GDM1 (cell line): ENCODE results near the gene SLC13A2.
"Not testable (repeated sequence)": the region's sequence is repeated elsewhere in the genome, so short reads cannot be mapped to it uniquely, and the experiment has no call there.

Experiments
- DNase-seq: peaks from one replicate; lab custom pipeline; 2025; lab: John Stamatoyannopoulos, UW

Gene SLC13A2, protein sequence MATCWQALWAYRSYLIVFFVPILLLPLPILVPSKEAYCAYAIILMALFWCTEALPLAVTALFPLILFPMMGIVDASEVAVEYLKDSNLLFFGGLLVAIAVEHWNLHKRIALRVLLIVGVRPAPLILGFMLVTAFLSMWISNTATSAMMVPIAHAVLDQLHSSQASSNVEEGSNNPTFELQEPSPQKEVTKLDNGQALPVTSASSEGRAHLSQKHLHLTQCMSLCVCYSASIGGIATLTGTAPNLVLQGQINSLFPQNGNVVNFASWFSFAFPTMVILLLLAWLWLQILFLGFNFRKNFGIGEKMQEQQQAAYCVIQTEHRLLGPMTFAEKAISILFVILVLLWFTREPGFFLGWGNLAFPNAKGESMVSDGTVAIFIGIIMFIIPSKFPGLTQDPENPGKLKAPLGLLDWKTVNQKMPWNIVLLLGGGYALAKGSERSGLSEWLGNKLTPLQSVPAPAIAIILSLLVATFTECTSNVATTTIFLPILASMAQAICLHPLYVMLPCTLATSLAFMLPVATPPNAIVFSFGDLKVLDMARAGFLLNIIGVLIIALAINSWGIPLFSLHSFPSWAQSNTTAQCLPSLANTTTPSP

DNA sequence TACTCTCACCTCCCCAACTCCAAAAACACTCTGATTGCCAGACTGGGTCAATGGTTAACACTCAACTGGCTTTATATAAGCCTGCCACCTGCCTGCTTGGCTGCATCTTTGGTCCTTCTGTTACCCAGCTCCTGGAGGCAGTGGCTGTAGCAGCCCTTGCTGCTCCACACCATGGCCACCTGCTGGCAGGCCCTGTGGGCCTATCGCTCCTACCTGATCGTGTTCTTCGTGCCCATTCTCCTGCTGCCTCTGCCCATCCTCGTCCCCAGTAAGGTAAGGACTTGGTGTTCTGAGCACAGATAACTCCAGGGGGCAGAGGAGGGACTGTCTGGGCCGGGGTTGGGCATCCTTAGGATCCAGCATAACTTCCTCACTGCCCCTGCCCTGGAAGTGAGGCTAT is at the start of gene SLC13A2:
Gene SLC13A2 (plus strand): TSS at position 103 of the 400 bp plus-strand sequence. CDS start 69 bp downstream, at position 172.
- no peak for DNase-seq

DNA sequence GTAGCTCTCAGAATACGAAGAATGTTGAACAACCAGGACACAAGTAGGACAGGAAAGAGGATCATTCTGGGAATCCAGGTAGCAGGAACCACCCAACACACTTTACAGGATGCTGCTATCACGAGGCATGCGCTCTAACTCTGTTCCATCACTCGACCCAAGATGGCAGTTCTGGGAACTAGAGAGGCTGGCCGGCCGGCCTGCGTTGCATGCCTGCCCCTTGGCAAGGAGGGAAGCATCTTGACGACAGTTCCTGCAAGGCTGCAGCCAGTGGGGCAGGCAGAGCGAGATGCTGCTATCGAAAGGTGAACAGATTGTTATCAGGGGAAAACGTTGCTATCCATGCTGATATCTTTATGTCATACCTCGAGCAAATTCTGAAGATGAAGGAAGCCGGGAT is 48.2 kb upstream of the SLC13A2 start:
- DNase-seq = no peak

DNA sequence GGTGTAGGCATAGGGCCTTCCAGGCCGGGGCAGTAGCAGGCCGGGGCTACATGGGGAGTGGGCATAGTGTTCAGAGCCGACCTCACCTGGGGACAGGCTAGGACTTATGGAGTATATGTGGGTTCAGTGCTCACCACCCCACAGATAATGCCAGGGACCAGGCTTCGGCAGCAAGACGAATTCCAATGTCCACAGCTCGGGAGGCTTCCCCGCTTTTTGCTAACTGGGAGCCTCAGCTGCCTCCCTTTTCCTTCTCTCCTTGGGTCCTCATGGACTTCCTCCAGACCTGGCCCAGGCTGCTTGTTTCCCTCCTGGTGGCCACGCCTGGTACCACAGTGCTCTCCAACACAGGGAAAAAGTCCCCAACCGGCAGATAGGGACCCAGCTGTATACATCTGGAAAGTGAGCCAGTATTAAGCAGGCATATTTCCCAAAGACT is 47.3 kb upstream of the SLC13A2 start:
- DNase-seq = no peak

DNA sequence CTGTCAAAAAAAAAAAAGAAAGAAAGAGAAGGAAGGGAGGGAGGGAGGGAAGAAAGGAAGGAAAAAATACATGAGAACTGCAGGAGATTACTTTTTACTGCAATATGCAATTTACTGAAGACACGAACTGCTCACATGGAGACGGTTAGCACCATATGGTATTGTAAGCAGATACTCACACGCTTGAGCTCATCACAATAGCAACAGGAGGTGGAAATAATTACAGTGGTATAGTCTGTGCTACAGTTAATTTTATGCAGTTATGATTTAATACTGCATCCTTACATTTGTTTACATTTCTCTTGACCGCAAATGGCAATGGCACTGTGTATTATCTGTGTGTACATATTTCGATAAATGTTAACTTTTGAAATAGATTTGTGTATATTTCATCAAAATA is 46.1 kb upstream of the SLC13A2 start:
- no peak for DNase-seq

DNA sequence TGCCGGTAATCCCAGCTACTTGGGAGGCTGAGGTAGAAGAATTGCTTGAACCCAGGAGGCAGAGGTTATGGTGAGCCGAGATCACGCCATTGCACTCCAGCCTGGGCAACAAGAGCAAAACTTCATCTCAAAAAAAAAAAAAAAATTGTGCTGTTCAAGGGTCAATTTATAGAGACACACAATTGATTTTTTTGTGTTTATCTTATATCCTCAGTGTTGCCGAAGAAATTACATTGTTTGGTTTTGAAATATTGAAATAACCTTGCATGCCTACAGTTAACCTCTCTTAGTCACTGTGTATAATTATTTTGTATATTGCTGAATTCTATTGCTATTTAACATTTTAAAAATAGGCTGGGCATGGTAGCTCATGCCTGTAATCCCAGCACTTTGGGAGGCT is 45.5 kb upstream of the SLC13A2 start:
- not testable (repeated sequence) for DNase-seq

DNA sequence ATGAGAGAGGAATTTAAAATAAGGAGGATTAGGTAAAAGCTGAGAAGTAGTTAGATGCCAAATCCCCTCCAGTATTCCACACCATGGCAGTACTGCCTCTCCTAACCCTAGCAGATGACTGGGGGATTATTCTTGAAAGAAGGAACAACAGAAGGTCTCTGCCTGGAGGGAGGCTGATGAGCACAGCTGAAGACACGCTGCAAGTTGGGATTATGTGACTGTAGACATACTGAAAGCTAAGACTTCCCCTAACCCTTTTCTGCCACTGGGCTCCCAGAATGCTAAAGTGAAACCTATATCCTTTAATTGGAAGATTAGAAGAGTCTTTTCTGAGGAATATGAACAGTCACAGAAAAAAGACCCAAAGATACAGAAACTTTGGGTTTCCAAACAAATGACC is 39.7 kb upstream of the SLC13A2 start:
- no peak for DNase-seq

DNA sequence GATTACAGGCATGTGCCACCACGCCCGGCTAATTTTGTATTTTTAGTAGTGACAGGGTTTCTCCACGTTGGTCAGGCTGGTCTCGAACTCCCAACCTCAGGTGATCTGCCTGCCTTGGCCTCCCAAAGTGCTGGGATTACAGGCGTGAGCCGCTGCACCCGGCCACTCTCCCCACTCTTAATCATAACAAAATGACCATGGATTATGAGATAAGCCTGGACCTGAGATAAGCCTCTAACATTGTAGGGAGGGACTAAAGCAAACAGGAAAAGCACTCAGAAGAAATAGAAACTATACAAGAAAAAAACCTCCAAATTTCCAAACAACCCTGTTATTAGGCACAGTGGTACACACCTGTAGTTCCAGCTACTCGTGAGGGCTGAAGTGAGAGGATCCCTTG is 39.1 kb upstream of the SLC13A2 start:
- DNase-seq = not testable (repeated sequence)

DNA sequence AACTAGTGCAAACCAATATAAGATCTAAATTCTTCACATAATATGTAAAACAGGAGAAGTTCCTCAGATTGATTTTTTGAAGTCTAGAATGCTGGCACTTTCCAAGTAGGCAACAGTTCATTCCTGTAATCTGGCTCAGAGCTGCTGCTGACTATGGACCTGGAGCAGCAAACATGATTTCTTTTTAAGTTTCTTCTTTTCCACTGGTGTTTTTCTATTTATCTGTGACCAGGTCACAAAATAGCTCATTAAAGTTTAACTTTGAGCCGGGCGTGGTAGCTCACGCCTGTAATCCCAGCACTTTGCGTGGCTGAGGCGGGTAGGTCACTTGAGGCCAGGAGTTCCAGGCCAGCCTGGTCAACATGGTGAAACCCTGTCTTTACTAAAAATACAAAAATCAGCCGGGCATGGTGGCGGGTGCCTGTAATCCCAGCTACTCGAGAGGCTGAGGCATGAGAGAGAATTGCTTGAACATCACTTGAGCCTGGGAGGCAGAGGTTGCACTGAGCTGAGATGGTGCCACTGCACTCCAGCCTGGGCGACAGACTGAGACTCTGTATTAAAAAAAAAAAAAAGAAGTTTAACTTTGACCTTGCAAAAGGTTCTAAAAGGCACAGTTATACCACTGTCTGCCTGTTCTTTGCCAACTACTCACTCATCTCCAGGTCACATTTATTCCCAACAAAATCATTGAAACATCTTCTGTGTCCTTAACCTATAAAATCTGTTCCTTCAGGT is 29.4 kb upstream of the SLC13A2 start:
- no peak for DNase-seq

DNA sequence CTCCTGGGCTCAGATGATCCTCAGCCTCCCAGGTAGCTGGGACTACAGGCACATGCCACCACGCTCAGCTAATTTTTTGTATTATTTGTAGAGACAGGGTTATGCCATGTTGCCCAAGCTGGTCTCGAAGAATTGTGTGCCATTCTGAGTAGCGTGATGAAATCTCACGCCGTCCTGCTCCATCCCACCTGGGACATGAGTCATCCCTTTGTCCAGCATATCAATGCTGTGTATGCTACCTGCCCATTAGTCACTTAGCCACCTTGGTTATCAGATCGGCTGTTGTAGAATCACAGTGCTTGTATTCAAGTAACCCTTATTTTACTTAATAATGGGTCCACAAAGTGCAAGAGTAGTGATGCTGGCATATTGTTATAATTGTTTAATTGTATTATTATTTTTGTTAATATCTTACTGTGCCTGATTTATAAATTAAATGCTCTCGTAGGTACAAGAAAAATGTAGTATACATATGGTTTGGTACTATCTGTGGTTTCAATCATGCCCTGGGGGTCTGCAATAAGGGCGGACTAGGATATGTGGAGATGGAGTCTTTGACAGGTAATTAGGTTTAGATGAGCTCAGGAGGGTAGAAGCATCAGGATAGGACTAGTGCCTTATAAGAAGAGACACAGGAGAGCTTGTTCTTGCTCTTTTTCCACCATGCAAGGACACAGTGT is 26.6 kb upstream of the SLC13A2 start:
- no peak for DNase-seq

DNA sequence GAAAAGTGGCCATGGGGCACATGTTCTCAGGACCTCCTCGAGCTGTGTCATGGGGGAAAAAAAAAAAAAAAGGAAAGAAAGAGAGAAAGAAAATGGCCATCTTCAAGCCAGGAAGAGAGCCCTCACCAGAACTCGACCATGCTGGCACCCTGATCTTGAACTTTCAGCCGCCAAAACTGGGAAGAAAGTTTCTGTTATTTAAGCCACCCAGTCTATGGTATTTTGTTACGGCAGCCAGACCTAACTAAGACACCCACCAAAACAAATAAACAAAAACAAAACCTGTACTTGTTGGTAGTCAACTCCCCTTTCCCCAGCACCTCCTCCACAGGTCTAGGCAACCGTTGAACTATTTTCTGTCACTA is 26.1 kb upstream of the SLC13A2 start:
- no peak for DNase-seq

DNA sequence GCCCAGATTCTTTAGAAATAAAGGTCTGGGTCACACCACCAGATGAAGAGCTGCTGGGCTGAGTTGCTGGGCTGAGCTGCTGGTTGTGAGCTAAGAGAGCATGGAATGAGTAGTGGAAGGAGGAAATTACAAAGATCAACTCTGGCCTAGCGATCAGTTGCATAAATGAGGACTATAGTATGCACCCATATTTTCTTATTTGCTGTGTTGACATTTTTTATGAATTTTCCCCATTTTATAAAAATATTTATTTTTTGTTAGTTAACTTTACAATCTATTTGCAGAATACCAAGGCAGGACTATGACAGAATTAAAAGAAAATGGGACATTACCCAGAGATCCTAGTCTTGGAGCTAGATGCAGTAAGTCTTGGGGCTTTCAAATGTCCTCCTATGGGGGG is 23.6 kb upstream of the SLC13A2 start:
- no peak for DNase-seq

DNA sequence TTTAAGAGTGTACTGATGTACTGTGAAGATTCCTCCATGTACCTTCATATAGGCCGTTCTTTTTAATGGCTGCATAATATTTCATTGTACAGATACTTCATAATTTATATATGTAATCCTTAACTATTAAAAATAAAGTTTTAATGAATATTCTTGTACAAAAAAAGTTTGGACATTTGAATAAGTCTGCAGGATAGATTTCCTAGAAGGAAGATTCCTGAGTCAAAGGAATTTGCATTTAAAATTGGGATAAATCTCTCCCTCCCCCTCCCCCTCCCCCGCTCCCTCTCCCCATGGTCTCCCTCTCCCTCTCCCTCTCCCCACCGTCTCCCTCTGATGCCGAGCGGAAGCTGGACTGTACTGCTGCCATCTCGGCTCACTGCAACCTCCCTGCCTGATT is 15.6 kb upstream of the SLC13A2 start:
- no peak for DNase-seq

DNA sequence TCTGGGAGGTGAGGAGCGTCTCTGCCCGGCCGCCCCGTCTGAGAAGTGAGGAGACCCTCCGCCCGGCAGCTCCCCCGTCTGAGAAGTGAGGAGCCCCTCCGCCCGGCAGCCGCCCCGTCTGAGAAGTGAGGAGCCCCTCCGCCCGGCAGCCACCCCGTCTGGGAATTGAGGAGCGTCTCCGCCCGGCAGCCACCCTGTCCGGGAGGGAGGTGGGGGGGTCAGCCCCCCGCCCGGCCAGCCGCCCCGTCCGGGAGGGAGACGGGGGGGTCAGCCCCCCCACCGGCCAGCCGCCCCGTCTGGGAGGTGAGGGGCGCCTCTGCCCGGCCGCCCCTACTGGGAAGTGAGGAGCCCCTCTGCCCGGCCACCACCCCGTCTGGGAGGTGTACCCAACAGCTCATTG is 14.6 kb upstream of the SLC13A2 start:
- DNase-seq = not testable (repeated sequence)

DNA sequence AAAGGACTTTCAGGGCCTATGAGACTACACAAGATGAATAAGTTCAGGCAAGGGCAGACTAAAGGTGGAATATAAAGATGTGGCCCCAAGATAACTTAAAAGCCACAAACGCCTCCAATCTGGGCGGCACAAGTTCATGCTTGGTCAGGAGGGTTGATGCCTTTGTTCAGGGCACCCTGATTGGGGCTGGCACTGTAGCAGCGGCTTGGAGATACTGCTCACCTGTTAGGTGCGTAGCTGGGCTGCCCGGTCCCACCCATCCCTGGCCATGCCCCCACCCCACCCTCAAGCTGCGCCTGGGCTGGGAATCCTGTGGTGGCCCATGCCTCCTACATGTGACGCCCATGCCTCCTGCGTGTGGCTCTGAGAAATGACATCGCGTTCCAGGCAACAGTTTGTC is 12.5 kb upstream of the SLC13A2 start:
- no peak for DNase-seq

DNA sequence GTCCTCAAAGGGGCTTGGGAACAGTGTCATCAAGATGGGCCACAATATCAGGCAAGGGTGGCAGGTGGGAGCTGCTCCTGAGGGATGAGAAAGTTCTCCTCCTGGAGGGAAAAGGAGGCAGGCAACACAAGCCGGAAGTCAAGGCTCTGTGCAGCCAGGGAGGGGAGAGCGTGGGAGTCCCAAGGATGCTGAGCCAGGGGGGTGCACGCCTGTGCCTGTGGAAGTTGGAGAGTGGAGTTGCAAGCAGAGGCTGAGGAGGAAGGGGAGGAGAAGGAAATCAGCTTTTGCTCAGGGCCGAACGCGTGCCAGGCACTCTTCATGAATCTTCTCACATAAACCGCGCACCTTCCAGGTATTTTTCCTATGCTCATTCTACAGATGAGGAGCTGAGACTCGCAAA is 7.4 kb upstream of the SLC13A2 start:
- DNase-seq = no peak

DNA sequence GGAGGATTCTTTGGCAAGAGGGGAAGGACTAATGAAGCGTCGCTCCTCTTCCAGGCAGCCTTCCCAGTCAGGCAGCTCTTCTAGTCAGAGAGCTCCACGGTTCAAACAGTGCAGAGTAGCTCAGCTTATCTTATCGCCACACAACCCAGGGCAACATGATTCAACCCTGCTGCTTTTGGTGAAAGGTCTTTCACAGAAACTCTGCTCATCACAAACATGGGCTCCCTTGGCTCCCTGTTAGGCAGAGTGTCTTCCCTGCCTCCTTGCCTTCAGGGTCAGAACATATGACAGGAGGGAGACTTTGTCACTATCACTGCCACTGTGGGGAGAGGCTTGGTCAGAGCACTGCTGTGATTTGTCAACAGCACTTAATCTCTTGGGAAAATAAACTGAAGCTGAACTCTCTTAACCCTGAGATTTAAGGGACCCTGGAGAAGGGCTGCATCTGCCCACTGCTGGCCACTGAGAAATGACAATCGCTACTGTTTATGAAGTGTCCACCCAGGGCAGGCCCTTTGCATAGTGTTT is 6.9 kb upstream of the SLC13A2 start:
- no peak for DNase-seq

DNA sequence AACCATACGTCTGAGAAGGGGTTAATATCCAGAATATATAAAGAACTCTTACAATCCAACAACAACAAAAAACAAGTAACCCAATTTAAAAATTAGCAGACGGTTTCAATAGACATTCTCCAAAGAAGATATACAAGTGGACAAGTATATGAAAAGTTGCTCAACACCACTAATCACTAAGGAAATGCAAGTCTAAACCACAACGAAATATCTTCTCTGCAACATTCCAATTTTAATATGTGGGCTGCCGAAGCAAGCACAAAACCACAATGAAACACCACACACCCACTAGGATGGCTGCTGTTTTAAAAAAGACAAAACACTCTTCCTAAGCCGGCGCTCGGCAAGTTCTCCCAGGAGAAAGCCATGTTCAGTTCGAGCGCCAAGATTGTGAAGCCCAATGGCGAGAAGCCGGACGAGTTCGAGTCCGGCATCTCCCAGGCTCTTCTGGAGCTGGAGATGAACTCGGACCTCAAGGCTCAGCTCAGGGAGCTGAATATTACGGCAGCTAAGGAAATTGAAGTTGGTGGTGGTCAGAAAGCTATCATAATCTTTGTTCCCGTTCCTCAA is 5.9 kb upstream of the SLC13A2 start:
- peak; percentile 19 for DNase-seq

DNA sequence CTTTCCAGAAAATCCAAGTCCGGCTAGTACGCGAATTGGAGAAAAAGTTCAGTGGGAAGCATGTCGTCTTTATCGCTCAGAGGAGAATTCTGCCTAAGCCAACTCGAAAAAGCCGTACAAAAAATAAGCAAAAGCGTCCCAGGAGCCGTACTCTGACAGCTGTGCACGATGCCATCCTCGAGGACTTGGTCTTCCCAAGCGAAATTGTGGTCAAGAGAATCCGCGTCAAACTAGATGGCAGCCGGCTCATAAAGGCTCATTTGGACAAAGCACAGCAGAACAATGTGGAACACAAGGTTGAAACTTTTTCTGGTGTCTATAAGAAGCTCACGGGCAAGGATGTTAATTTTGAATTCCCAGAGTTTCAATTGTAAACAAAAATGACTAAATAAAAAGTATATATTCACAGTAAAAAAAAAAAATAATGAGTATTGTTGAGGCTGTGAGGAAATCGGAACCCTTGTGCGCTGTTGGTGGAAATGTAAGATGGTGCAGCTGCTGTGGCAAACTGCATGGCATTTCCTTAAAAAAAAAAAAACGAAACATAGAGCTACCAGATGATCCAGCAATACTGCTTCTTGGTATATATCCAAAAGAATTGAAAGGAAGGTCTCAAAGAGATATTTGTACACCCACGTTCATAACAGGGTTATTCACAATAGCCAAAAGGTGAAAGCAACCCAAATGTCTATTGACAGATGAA is 5.3 kb upstream of the SLC13A2 start:
- DNase-seq = not testable (repeated sequence)

DNA sequence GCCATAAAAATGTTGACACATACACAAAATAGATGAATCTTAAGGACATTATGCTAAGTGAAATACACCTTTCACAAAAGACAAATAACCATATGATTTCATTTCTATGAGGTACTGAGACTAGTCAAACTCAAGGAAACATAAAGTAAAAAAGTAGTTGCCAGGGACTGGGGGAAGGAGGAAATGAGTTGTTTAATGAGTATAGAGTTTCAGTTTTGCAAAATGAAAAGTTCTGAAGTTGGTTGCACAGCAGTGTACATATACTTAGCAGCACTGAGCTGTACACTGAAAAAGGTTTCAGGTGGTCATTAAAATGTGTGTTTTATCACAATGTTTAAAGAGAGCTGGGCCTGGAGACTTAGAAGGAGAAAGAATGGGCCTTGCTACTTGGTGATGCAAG is 4.7 kb upstream of the SLC13A2 start:
- no peak for DNase-seq

DNA sequence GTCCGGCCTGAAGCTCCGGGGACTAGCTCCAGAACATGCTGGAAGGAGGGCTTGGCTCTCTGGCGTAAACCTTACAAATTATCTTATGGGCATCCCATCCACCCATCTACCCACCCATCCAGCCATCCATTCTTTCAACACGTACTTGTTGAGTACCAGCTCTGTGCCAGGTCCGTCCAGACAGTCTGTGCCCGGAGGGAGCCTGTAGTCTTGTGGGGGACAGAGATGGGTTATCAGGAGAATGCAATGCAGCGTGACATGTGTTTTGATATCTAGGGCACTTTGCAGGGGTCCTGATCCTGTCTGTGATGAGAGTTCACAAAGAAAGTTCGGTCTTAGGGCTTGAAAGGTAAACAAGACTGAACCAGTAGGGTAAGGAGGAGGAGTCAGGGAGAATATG is 4.1 kb upstream of the SLC13A2 start:
- DNase-seq = no peak

DNA sequence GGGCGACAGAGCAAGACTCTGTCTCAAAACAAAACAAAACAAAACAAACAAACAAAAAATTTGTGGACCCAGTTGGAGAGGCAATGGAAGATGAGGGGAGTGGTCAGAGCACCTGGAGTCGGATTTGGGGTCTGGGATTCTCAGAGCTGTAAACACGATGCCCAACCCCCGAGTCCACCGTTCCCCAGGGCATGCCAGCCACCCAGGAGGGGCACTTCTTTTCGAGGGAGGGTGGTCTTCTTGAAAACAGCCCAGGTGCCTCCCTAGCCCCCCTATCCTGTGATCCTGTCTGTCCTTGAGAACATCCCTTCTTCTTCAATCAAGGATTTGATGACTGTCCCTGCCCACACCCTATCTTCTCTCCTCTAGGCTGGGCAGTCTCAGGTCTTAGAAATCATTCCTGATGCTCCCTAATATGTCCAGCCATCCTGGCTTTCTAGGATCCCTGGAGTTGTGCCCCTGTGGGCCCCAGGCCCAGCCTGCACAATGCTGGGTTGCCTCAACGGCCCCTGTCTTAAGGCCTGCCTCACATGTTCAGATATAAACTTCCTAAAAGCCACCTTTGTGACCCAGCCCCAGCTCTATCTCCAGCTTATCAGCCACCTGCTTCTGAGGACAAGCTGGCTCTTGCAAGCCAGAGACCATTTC is 3.1 kb upstream of the SLC13A2 start:
- DNase-seq = no peak
